A549 (cell line): ENCODE data around the gene CACNA1C. TPM values are rescaled to one million over a fixed set of nuclear protein-coding genes. Genes with fewer than 3 reads are reported as not detected.

ENCODE experiments used
- ATAC-seq, 2 experiments: fragments of 200-7000 bp in 1 of 2; fragments of >200 bp in 1 of 2; cut with Nextera tagmentation in 1 of 2; cut with Tn5 transposase in 1 of 2; 3 replicates each; pipeline versions ENCODE4 v1.8.0 to v1.9.1; 2018 to 2020; ENCODE audit warnings: mild to moderate bottlenecking in 1 of 2, moderate library complexity in 1 of 2
- CTCF ChIA-PET: fragments of 300-600 bp; sonication (Branson Sonifier 250); formaldehyde crosslinking; extraction: SDS; loops from one replicate; lab custom pipeline; 2021; ENCODE audit warnings: antibody characterized with exemption, inconsistent platforms; lab: Yijun Ruan, JAX
- POLR2A ChIA-PET: fragments of 350-600 bp; formaldehyde crosslinking; extraction: SDS; loops from one replicate; lab custom pipeline; 2021; ENCODE audit warnings: antibody characterized with exemption, inconsistent platforms; lab: Yijun Ruan, JAX
- DNase-seq, 2 experiments: peaks; one replicate each; pipeline versions ENCODE4 v3.0.0 to v3.0.0-alpha.2; 2011 to 2016; ENCODE audit warnings: low read depth in 1 of 2, low spot score in 1 of 2
- FAIRE-seq: peaks from 2 replicates; lab custom pipeline; 2011; peaks lifted over from hg19 to GRCh38; lab: Jason Lieb, UNC
- H3K27ac ChIP-seq, 2 experiments: fragments of >200 bp; sonication (Bioruptor Twin); formaldehyde crosslinking; 3 replicates each; pipeline ENCODE4 v1.5.1; 2016 to 2017
- H3K4me1 ChIP-seq: fragments of >200 bp; sonication (Bioruptor Twin); formaldehyde crosslinking; 3 replicates; pipeline ENCODE4 v1.6.1; 2016
- H3K4me2 ChIP-seq: fragments of >200 bp; sonication (Bioruptor Twin); formaldehyde crosslinking; 3 replicates; pipeline ENCODE4 v1.6.1; 2016
- H3K4me3 ChIP-seq: fragments of >200 bp; sonication (Bioruptor Twin); formaldehyde crosslinking; 3 replicates; pipeline ENCODE4 v1.5.1; 2016
- H3K9me3 ChIP-seq: fragments of >200 bp; sonication (Bioruptor Twin); formaldehyde crosslinking; 3 replicates; pipeline ENCODE4 v1.6.1; 2016
- BHLHE40 ChIP-seq: IDR thresholded peaks from 2 replicates; pipeline ENCODE4 v1.6.1; 2012; ENCODE audit warnings: low read depth, low read length, inconsistent platforms
- CHD2 ChIP-seq: fragments of 150-350 bp; IDR thresholded peaks from 2 replicates; pipeline ENCODE4 v1.6.1; 2014; ENCODE audit warnings: low read length; ENCODE audit not compliant: partially characterized antibody
- CHD4 ChIP-seq: fragments of 200-600 bp; sonication (generic); IDR thresholded peaks from 2 replicates; pipeline ENCODE4 v1.6.1; 2016; ENCODE audit warnings: antibody characterized with exemption, mild to moderate bottlenecking, borderline replicate concordance
- EHMT2 ChIP-seq: fragments of 200-600 bp; sonication (generic); IDR thresholded peaks from 2 replicates; pipeline ENCODE4 v1.6.1; 2016; ENCODE audit warnings: antibody characterized with exemption, low read depth, mild to moderate bottlenecking, moderate library complexity
- FOXS1 ChIP-seq: fragments of 250-450 bp; sonication (Bioruptor Pico); IDR thresholded peaks from 2 replicates; pipeline ENCODE4 v1.5.0; 2020; ENCODE audit warnings: mild to moderate bottlenecking, moderate library complexity
- GATA3 ChIP-seq: IDR thresholded peaks from 2 replicates; pipeline ENCODE4 v1.6.1; 2012; ENCODE audit warnings: borderline replicate concordance
- JUN ChIP-seq, 2 experiments: fragments of >200 bp; sonication (Bioruptor Twin); formaldehyde crosslinking; IDR thresholded peaks; 2 replicates in 1 of 2; 3 replicates in 1 of 2; pipeline ENCODE4 v1.6.1; 2016 to 2017
- JUNB ChIP-seq: fragments of >200 bp; sonication (Bioruptor Twin); formaldehyde crosslinking; IDR thresholded peaks from 2 replicates; pipeline ENCODE4 v1.6.1; 2016
- KDM5A ChIP-seq: fragments of 200-600 bp; sonication (generic); IDR thresholded peaks from 2 replicates; pipeline ENCODE4 v1.6.1; 2016; ENCODE audit warnings: antibody characterized with exemption, mild to moderate bottlenecking
- NFE2L2 ChIP-seq: fragments of 150-350 bp; conservative IDR thresholded peaks from 2 replicates; pipeline ENCODE4 v1.6.1; 2014; ENCODE audit warnings: low read length
- NPAS2 ChIP-seq: fragments of 250-450 bp; sonication (Bioruptor Pico); IDR thresholded peaks from 2 replicates; pipeline ENCODE4 v1.8.0; 2022; ENCODE audit warnings: mild to moderate bottlenecking, moderate library complexity, borderline replicate concordance
- NR3C1 ChIP-seq: fragments of >200 bp; sonication (Bioruptor Twin); formaldehyde crosslinking; IDR thresholded peaks from 3 replicates; pipeline ENCODE4 v1.6.1; 2017
- PHF8 ChIP-seq: fragments of 200-600 bp; sonication (generic); IDR thresholded peaks from 2 replicates; pipeline ENCODE4 v1.6.1; 2016; ENCODE audit warnings: low read depth, mild to moderate bottlenecking, antibody characterized with exemption, moderate library complexity, borderline replicate concordance
- RARB ChIP-seq: fragments of 250-450 bp; sonication (Bioruptor Pico); IDR thresholded peaks from 2 replicates; pipeline ENCODE4 v1.8.0; 2021; ENCODE audit warnings: mild to moderate bottlenecking, moderate library complexity
- RCOR1 ChIP-seq: fragments of 150-350 bp; IDR thresholded peaks from 2 replicates; pipeline ENCODE4 v1.6.1; 2014; ENCODE audit warnings: antibody characterized with exemption, low read length, low read depth
- RNF2 ChIP-seq: fragments of 200-600 bp; sonication (generic); IDR thresholded peaks from 2 replicates; pipeline ENCODE4 v1.6.1; 2016; ENCODE audit warnings: low read depth, mild to moderate bottlenecking, antibody characterized with exemption, moderate library complexity, borderline replicate concordance
- SMC3 ChIP-seq: fragments of >200 bp; sonication (Bioruptor Twin); formaldehyde crosslinking; IDR thresholded peaks from 3 replicates; pipeline ENCODE4 v1.6.1; 2018; ENCODE audit warnings: inconsistent platforms
- TP53 ChIP-seq: fragments of 250-450 bp; sonication (Bioruptor Pico); IDR thresholded peaks from 2 replicates; pipeline ENCODE4 v1.5.0; 2021; ENCODE audit warnings: mild to moderate bottlenecking, moderate library complexity
- ZFP36 ChIP-seq: fragments of 450-650 bp; IDR thresholded peaks from 2 replicates; pipeline ENCODE4 v1.6.1; 2014; ENCODE audit warnings: borderline replicate concordance; ENCODE audit not compliant: partially characterized antibody
- ZNF302 ChIP-seq: fragments of 250-450 bp; sonication (Bioruptor Pico); IDR thresholded peaks from 2 replicates; pipeline ENCODE4 v1.9.0; 2021; ENCODE audit warnings: inconsistent platforms, mild to moderate bottlenecking, moderate library complexity
- WGBS: methylation state at CpG from one replicate; pipeline ENCODE4 v1.1.6; 2017; ENCODE audit errors: missing lambda C conversion rate; 5-methylcytosine and 5-hydroxymethylcytosine counted together
- polyA plus RNA-seq, 4 experiments: library from polyadenylated mRNA; depleted of rRNA in 3 of 4; stranded (reverse); fragments of >200 nt; fragmentation: RNase III in 1 of 4; extraction: RNeasy Plus Mini Kit Qiagen cat#74134 plus additional on column Dnase treatment in 1 of 4; gene quantifications; 2 replicates in 3 of 4; 3 replicates in 1 of 4; pipeline ENCODE4 v1.2.3, GENCODE V29; 2011 to 2017
- TF ChIP-seq, protein P1 (sequence below): fragments of 250-450 bp; sonication (Bioruptor Pico); IDR thresholded peaks from 2 replicates; pipeline ENCODE4 v1.5.0; 2021; ENCODE audit warnings: mild to moderate bottlenecking, moderate library complexity, borderline replicate concordance
- TF ChIP-seq, protein P2 (sequence below): fragments of >200 bp; sonication (Bioruptor Twin); formaldehyde crosslinking; IDR thresholded peaks from 3 replicates; pipeline ENCODE4 v1.6.1; 2016
- TF ChIP-seq, protein P3 (sequence below): fragments of 250-450 bp; sonication (Bioruptor Pico); IDR thresholded peaks from 2 replicates; pipeline ENCODE4 v1.5.0; 2020; ENCODE audit warnings: low read depth, mild to moderate bottlenecking, moderate library complexity
- TF ChIP-seq, protein P4 (sequence below): fragments of 450-650 bp; IDR thresholded peaks from 2 replicates; pipeline ENCODE4 v1.6.1; 2014; ENCODE audit warnings: antibody characterized with exemption
- TF ChIP-seq, protein P5 (sequence below): fragments of 150-350 bp; IDR thresholded peaks from 2 replicates; pipeline ENCODE4 v1.6.1; 2014; ENCODE audit warnings: low read depth, mild to moderate bottlenecking, low read length
- TF ChIP-seq, protein P6 (sequence below): IDR thresholded peaks from 2 replicates; pipeline ENCODE4 v1.6.1; 2012

The CACNA1C gene
- polyA plus RNA-seq, 2 of the 4 experiments (the other 2 are of a cell fraction) = not detected

DNA sequence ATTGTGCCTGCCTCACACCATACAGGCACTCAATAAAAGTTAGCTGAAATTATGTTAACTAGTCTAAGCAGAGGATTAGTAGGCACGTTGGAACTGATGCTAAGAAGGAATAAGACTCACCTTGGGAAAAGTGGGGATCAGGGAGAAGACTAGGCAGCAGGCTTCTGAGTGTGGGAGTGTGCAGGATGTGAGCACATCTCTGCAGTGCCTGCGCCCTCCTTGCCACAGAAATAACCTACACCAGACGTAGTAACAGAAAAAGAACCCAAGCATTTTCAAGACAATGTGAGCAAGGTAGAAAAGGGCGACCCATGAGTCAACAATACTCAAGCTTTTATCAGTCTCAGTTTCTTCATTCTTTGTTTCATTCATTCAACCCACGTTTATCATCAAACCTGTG is 113.9 kb downstream of the CACNA1C start:
- Histone ChIP-seq H3K4me3 (no peak overlapping the region), H3K27ac (no peak overlapping the region), H3K4me2 (no peak overlapping the region), H3K4me1 (no peaks in the 10 kb centered on the region), H3K9me3 (peaks cover 12% of the 10 kb centered on the region; the same call in 2 of the 3 replicates)
- DNase-seq (no peak), ATAC-seq (no peak), FAIRE-seq (no peak)
- ChIA-PET POLR2A (no interaction called here), CTCF (no interaction called here)
- TF ChIP-seq, protein P1, sequence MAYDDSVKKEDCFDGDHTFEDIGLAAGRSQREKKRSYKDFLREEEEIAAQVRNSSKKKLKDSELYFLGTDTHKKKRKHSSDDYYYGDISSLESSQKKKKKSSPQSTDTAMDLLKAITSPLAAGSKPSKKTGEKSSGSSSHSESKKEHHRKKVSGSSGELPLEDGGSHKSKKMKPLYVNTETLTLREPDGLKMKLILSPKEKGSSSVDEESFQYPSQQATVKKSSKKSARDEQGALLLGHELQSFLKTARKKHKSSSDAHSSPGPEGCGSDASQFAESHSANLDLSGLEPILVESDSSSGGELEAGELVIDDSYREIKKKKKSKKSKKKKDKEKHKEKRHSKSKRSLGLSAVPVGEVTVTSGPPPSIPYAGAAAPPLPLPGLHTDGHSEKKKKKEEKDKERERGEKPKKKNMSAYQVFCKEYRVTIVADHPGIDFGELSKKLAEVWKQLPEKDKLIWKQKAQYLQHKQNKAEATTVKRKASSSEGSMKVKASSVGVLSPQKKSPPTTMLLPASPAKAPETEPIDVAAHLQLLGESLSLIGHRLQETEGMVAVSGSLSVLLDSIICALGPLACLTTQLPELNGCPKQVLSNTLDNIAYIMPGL (CRISPR knock-in tag) = no peak
- no peak for TF ChIP-seq JUNB
- TF ChIP-seq EHMT2 = no peak
- TF ChIP-seq RCOR1 = no peak
- no peak for TF ChIP-seq TP53
- no peak for TF ChIP-seq KDM5A
- no peak for TF ChIP-seq BHLHE40
- TF ChIP-seq, protein P2, sequence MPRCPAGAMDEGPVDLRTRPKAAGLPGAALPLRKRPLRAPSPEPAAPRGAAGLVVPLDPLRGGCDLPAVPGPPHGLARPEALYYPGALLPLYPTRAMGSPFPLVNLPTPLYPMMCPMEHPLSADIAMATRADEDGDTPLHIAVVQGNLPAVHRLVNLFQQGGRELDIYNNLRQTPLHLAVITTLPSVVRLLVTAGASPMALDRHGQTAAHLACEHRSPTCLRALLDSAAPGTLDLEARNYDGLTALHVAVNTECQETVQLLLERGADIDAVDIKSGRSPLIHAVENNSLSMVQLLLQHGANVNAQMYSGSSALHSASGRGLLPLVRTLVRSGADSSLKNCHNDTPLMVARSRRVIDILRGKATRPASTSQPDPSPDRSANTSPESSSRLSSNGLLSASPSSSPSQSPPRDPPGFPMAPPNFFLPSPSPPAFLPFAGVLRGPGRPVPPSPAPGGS = no peak
- TF ChIP-seq NFE2L2 = no peak
- no peak for TF ChIP-seq PHF8
- no peak for TF ChIP-seq RNF2
- no peak for TF ChIP-seq FOXS1 (CRISPR knock-in tag)
- WGBS = 2% methylated on average over 5 of the region's 5 CpGs

DNA sequence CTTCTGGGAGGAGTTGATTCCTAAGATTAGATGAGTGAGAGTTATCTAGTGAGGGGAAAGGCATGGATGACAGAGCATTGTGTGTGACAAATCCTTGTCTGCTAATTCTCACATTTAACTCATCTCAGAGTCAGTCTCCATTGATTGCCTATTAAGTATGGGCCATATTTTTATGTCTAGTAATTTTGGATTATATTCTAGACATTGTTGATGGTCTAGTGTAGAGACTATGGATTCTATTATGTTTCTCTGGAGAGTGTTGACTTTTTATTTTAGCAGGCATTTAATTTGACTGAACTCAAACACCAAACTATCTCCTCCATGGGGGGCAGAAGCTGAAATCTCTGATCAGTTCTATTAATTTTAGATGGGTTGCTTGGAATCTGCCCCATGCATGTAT is 114.4 kb downstream of the CACNA1C start:
- POLR2A ChIA-PET = no interaction called here
- TF ChIP-seq RARB (CRISPR knock-in tag) (no peak), ZNF302 (no peak)
- TF ChIP-seq, protein P3, sequence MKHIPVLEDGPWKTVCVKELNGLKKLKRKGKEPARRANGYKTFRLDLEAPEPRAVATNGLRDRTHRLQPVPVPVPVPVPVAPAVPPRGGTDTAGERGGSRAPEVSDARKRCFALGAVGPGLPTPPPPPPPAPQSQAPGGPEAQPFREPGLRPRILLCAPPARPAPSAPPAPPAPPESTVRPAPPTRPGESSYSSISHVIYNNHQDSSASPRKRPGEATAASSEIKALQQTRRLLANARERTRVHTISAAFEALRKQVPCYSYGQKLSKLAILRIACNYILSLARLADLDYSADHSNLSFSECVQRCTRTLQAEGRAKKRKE (CRISPR knock-in tag) = no peak
- TF ChIP-seq, protein P1 (CRISPR knock-in tag) = no peak
- TF ChIP-seq, all 56 proteins: peak for 0
- DNase-seq (no peak), ATAC-seq (no peak), FAIRE-seq (no peak)
- no peaks in the 10 kb centered on the region for H3K4me1 ChIP-seq
- H3K9me3 ChIP-seq = peaks cover 12% of the 10 kb centered on the region; the same call in 2 of the 3 replicates
- no peak overlapping the region for H3K4me3 ChIP-seq
- CTCF ChIA-PET = no interaction called here
- H3K27ac ChIP-seq = no peak overlapping the region
- no peak overlapping the region for H3K4me2 ChIP-seq

DNA sequence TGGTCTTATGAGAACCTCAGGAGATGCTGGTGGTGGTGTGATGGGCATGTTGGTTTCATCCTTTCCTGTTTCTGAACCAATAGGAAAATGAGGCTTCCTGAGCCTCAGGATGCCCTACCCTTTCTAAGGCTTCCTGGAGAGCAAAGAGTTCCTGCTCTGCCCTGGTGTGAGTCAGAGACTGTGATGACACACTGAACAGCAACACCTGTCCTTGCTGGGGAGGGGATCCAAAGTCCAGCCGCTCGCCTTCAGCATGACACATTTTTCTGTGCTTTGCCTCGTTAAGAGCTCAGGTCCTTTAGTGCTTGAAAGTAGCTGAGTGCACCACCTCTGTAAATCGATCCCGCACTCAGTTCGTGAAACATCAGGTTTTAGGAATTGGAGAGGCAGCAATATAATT is 116.0 kb downstream of the CACNA1C start:
- 30% methylated on average over 6 of the region's 6 CpGs for WGBS
- DNase-seq = peak in 1 of 2 experiments; percentile 42
- Histone ChIP-seq H3K9me3 (peaks cover 12% of the 10 kb centered on the region; the same call in 2 of the 3 replicates), H3K4me1 (no peaks in the 10 kb centered on the region), H3K27ac (no peak overlapping the region), H3K4me2 (no peak overlapping the region), H3K4me3 (no peak overlapping the region)
- ATAC-seq = peak; percentile 32 to 76; a peak in 3 of 6 replicates
- CTCF ChIA-PET = no interaction called here
- POLR2A ChIA-PET = no interaction called here
- no peak for FAIRE-seq
- TF ChIP-seq CHD4 (no peak), SMC3 (no peak), NPAS2 (CRISPR knock-in tag) (no peak), GATA3 (no peak), NFE2L2 (no peak), JUN (IDR thresholded peaks at IDR 0.05) (no peak), ZFP36 (no peak), NR3C1 (no peak), EHMT2 (no peak), CHD2 (no peak)
- TF ChIP-seq, protein P4, sequence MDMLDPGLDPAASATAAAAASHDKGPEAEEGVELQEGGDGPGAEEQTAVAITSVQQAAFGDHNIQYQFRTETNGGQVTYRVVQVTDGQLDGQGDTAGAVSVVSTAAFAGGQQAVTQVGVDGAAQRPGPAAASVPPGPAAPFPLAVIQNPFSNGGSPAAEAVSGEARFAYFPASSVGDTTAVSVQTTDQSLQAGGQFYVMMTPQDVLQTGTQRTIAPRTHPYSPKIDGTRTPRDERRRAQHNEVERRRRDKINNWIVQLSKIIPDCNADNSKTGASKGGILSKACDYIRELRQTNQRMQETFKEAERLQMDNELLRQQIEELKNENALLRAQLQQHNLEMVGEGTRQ = no peak
- TF ChIP-seq, protein P5, sequence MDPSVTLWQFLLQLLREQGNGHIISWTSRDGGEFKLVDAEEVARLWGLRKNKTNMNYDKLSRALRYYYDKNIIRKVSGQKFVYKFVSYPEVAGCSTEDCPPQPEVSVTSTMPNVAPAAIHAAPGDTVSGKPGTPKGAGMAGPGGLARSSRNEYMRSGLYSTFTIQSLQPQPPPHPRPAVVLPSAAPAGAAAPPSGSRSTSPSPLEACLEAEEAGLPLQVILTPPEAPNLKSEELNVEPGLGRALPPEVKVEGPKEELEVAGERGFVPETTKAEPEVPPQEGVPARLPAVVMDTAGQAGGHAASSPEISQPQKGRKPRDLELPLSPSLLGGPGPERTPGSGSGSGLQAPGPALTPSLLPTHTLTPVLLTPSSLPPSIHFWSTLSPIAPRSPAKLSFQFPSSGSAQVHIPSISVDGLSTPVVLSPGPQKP = no peak
- TF ChIP-seq, protein P6, sequence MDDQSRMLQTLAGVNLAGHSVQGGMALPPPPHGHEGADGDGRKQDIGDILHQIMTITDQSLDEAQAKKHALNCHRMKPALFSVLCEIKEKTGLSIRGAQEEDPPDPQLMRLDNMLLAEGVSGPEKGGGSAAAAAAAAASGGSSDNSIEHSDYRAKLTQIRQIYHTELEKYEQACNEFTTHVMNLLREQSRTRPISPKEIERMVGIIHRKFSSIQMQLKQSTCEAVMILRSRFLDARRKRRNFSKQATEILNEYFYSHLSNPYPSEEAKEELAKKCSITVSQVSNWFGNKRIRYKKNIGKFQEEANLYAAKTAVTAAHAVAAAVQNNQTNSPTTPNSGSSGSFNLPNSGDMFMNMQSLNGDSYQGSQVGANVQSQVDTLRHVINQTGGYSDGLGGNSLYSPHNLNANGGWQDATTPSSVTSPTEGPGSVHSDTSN = no peak
